Thoracic aorta (tissue), 2 donors: Measurements from ENCODE around the gene HDAC9. TPM values are rescaled to one million over a fixed set of nuclear protein-coding genes. Genes with fewer than 3 reads are reported as not detected.

Experiments
- ATAC-seq: fragments of 150-250 bp; one replicate; pipeline ENCODE4 v1.8.0; 2017; ENCODE audit warnings: low read depth; ENCODE audit not compliant: insufficient number of reproducible peaks, low FRiP score
- DNase-seq: peaks from one replicate; pipeline ENCODE4 v3.0.0-alpha.2; 2020; ENCODE audit warnings: low spot score
- H3K27ac ChIP-seq, 2 donors: fragments of 200-600 bp; sonication (generic); 1 replicate in 1 of 2; 2 replicates in 1 of 2; pipeline ENCODE4 v1.5.1; 2016; ENCODE audit warnings: mild to moderate bottlenecking in 2 of 2, moderate library complexity in 2 of 2
- H3K27me3 ChIP-seq: fragments of 200-600 bp; sonication (generic); replicated peaks from 2 replicates; pipeline ENCODE4 v1.6.0; 2016; ENCODE audit warnings: mild to moderate bottlenecking; ENCODE audit not compliant: insufficient read depth
- H3K36me3 ChIP-seq: fragments of 200-600 bp; sonication (generic); one replicate; pipeline ENCODE4 v1.5.1; 2016
- H3K4me1 ChIP-seq, 2 donors: fragments of 200-600 bp; sonication (generic); 1 replicate in 1 of 2; 2 replicates in 1 of 2; pipeline versions ENCODE4 v1.5.1 to v1.6.0; 2016; ENCODE audit warnings: low read depth in 2 of 2, mild to moderate bottlenecking in 1 of 2; ENCODE audit not compliant: control insufficient read depth in 1 of 2
- H3K4me3 ChIP-seq: fragments of 200-600 bp; sonication (generic); 2 replicates; pipeline ENCODE4 v1.5.1; 2016; ENCODE audit warnings: mild to moderate bottlenecking
- H3K9me3 ChIP-seq: fragments of 200-600 bp; sonication (generic); 2 replicates; pipeline ENCODE4 v1.5.1; 2016
- total RNA-seq, 2 donors: library from RNA; depleted of rRNA; stranded (reverse); fragments of >200 nt; gene quantifications; one replicate each; pipeline versions ENCODE4 v1.1.0 to v1.2.3, GENCODE V29; 2016
- TF ChIP-seq, protein P1 (sequence below): fragments of 200-600 bp; sonication (generic); IDR thresholded peaks from one replicate; pipeline ENCODE4 v1.5.1; 2019; ENCODE audit warnings: antibody characterized with exemption

Gene HDAC9
- total RNA-seq, 2 donors from 2014 or later = 64.1 to 81.6 TPM

DNA sequence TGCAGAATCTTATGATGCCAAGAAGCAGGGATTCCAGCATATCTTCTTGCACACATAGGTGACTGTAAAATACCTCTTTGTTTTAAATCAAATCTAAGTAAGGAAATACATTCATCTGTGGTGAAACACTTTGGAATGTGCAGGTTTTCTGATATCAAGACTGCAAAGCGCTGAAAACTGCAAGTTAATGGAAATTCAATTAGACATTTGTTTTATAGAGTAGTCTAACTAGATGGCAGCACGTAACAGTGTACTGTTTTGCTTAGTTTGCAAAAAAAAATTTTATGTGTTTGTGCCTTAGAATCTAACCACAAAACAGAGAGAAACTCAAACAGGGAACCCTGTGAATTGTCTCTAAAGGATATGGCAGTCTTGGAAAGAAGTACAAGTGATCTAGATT is 259.2 kb downstream of the HDAC9 start:
- Histone ChIP-seq H3K4me1 (peaks cover 0 to 15% of the 10 kb centered on the region in 2 donors), H3K27me3 (no peaks in the 10 kb centered on the region), H3K4me3 (no peak overlapping the region), H3K36me3 (no peaks in the 10 kb centered on the region), H3K9me3 (no peaks in the 10 kb centered on the region), H3K27ac (no peak overlapping the region)
- DNase-seq (no peak), ATAC-seq (no peak)
- TF ChIP-seq, protein P1, sequence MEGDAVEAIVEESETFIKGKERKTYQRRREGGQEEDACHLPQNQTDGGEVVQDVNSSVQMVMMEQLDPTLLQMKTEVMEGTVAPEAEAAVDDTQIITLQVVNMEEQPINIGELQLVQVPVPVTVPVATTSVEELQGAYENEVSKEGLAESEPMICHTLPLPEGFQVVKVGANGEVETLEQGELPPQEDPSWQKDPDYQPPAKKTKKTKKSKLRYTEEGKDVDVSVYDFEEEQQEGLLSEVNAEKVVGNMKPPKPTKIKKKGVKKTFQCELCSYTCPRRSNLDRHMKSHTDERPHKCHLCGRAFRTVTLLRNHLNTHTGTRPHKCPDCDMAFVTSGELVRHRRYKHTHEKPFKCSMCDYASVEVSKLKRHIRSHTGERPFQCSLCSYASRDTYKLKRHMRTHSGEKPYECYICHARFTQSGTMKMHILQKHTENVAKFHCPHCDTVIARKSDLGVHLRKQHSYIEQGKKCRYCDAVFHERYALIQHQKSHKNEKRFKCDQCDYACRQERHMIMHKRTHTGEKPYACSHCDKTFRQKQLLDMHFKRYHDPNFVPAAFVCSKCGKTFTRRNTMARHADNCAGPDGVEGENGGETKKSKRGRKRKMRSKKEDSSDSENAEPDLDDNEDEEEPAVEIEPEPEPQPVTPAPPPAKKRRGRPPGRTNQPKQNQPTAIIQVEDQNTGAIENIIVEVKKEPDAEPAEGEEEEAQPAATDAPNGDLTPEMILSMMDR = no peak

GRCh38 chr7:18755793-18756192 is 260.2 kb downstream of the HDAC9 start:
- no peaks in the 10 kb centered on the region for H3K27me3 ChIP-seq
- H3K4me1 ChIP-seq = peaks cover 0 to 15% of the 10 kb centered on the region in 2 donors
- no peaks in the 10 kb centered on the region for H3K36me3 ChIP-seq
- no peak for ATAC-seq
- TF ChIP-seq, protein P1 = no peak
- no peaks in the 10 kb centered on the region for H3K9me3 ChIP-seq
- no peak overlapping the region for H3K27ac ChIP-seq
- DNase-seq = no peak
- no peak overlapping the region for H3K4me3 ChIP-seq

DNA sequence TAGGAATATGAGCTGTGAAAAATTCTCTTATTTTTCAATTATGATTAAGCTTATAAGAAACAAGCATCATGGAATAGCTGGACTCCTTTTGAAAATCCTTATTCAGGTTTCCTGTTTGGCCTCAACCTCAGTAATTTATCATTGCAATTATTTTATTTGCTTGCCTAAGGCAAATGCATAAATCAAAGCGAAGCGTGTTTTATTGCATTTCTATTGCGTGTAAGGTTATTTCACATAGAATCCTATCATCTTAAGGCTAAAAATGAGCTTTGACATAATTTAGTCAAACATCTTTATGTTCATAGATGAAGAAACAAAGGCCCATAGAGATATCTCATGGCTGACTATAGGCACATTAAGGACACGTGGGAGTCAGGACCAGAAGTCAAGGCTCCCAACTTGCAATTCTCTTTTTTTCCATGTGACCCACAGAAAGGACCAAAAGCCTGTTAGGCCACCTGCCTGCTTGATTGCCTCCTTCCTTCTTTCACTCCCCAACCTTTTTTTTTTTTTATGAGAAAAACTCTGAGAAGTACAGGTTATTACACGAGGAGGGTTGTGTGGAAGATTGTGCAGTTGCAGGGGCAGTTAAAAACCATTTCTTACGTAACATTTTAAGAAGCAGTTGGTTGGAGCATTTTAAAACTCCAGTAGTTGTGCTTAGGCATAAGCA is 261.0 kb downstream of the HDAC9 start:
- Histone ChIP-seq H3K36me3 (no peaks in the 10 kb centered on the region), H3K27me3 (no peaks in the 10 kb centered on the region), H3K9me3 (no peaks in the 10 kb centered on the region), H3K4me3 (no peak overlapping the region), H3K4me1 (peaks cover 0 to 15% of the 10 kb centered on the region in 2 donors), H3K27ac (no peak overlapping the region)
- no peak for ATAC-seq
- TF ChIP-seq, protein P1 = no peak
- no peak for DNase-seq

- no peak for ATAC-seq
These were observed 264.5 kb downstream of the HDAC9 start for GRCh38 chr7:18760046-18760445.

GRCh38 chr7:18760631-18761445 is 265.3 kb downstream of the HDAC9 start:
- H3K36me3 ChIP-seq = no peaks in the 10 kb centered on the region
- peaks cover 8 to 9% of the 10 kb centered on the region in 2 donors for H3K4me1 ChIP-seq
- no peaks in the 10 kb centered on the region for H3K27me3 ChIP-seq
- H3K27ac ChIP-seq = no peak overlapping the region
- ATAC-seq (no peak), DNase-seq (no peak)
- TF ChIP-seq, protein P1 = no peak
- no peak overlapping the region for H3K4me3 ChIP-seq
- H3K9me3 ChIP-seq = no peaks in the 10 kb centered on the region

More at GRCh38 chr7:18760046-18760445, 264.5 kb downstream of the HDAC9 start:
- no peaks in the 10 kb centered on the region for H3K27me3 ChIP-seq
- no peak overlapping the region for H3K4me3 ChIP-seq
- TF ChIP-seq, protein P1 = no peak
- no peaks in the 10 kb centered on the region for H3K36me3 ChIP-seq
- peaks cover 8 to 10% of the 10 kb centered on the region in 2 donors for H3K4me1 ChIP-seq
- H3K9me3 ChIP-seq = no peaks in the 10 kb centered on the region
- DNase-seq = no peak
- H3K27ac ChIP-seq = no peak overlapping the region
